Gastroesophageal sphincter (tissue), 3 donors: Measurements from ENCODE around the gene CCDC85C.

Experiments
- POLR2A ChIP-seq, 2 donors: fragments of 450-650 bp; IDR thresholded peaks; one replicate each; pipeline ENCODE4 v1.6.1; 2017; ENCODE audit warnings: antibody characterized with exemption in 2 of 2, mild to moderate bottlenecking in 2 of 2, moderate library complexity in 1 of 2
- TF ChIP-seq, protein P1 (sequence below), 4 experiments: fragments of 200-600 bp in 2 of 4; fragments of 450-650 bp in 2 of 4; sonication (generic) in 1 of 4; IDR thresholded peaks; one replicate each; pipeline ENCODE4 v1.5.1; 2017 to 2019; ENCODE audit warnings: antibody characterized with exemption in 4 of 4, mild to moderate bottlenecking in 2 of 4, moderate library complexity in 2 of 4

DNA sequence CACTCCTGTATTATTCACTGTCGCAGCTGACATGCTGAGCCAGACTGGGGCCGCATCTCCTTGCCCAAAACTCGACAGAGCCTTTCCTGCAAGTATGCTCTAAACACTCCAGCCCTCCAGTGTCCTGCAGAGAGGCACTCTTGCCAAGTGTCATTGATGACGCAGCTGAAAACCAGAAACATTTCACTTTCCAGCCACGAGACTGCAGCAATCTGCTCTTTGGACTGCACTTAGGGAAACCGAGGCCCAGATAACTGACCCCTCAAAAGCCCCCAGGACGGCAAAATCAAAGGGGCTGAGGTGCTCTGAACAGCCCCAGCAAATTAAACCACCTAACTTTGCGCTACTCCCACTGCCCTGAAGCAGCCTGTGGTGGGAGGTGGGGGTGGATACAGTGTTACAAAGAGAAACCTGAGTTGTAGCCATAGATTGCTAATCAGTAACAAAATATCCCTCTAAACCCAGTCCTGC lies 2.6 kb downstream of the CCDC85C start:
- TF ChIP-seq, protein P1, sequence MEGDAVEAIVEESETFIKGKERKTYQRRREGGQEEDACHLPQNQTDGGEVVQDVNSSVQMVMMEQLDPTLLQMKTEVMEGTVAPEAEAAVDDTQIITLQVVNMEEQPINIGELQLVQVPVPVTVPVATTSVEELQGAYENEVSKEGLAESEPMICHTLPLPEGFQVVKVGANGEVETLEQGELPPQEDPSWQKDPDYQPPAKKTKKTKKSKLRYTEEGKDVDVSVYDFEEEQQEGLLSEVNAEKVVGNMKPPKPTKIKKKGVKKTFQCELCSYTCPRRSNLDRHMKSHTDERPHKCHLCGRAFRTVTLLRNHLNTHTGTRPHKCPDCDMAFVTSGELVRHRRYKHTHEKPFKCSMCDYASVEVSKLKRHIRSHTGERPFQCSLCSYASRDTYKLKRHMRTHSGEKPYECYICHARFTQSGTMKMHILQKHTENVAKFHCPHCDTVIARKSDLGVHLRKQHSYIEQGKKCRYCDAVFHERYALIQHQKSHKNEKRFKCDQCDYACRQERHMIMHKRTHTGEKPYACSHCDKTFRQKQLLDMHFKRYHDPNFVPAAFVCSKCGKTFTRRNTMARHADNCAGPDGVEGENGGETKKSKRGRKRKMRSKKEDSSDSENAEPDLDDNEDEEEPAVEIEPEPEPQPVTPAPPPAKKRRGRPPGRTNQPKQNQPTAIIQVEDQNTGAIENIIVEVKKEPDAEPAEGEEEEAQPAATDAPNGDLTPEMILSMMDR (IDR thresholded peaks at IDR 0.05), result no peak
- no peak for TF ChIP-seq POLR2A (IDR thresholded peaks at IDR 0.05)
